Mesendoderm (in vitro differentiated cells): Measurements from ENCODE around the gene VAMP3.
"Not testable (repeated sequence)": the region's sequence is repeated elsewhere in the genome, so short reads cannot be mapped to it uniquely, and the experiment has no call there.

Source experiments
- DNase-seq: peaks from one replicate; pipeline ENCODE4 v3.0.0; 2013
- H2AK5ac ChIP-seq: 2 replicates; pipeline ENCODE4 v1.6.1; 2013; ENCODE audit warnings: low read length, inconsistent platforms
- H2BK120ac ChIP-seq: 2 replicates; pipeline ENCODE4 v1.6.1; 2013; ENCODE audit warnings: low read depth, mild to moderate bottlenecking, low read length, moderate library complexity, mixed read lengths
- H2BK15ac ChIP-seq: replicated peaks from 2 replicates; pipeline ENCODE4 v1.6.1; 2013; ENCODE audit warnings: low read depth, mild to moderate bottlenecking, moderate library complexity
- H2BK5ac ChIP-seq: 2 replicates; pipeline ENCODE4 v1.6.1; 2013; ENCODE audit warnings: low read length, inconsistent platforms
- H3K18ac ChIP-seq: 2 replicates; pipeline ENCODE4 v1.6.1; 2013; ENCODE audit warnings: mild to moderate bottlenecking, low read length, mixed read lengths
- H3K23ac ChIP-seq: one replicate; pipeline ENCODE4 v1.6.1; 2013; ENCODE audit warnings: low read length
- H3K27ac ChIP-seq: 2 replicates; pipeline ENCODE4 v1.5.1; 2013; ENCODE audit warnings: low read depth, mild to moderate bottlenecking, inconsistent platforms, low read length, moderate library complexity
- H3K27me3 ChIP-seq: 2 replicates; pipeline ENCODE4 v1.6.1; 2013; ENCODE audit warnings: low read length, control low read depth, mild to moderate bottlenecking, inconsistent platforms; ENCODE audit not compliant: insufficient read depth, poor library complexity
- H3K36me3 ChIP-seq: 2 replicates; pipeline ENCODE4 v1.6.1; 2013; ENCODE audit warnings: low read length, inconsistent platforms; ENCODE audit not compliant: control insufficient read depth, insufficient read depth
- H3K4ac ChIP-seq: one replicate; pipeline ENCODE4 v1.6.1; 2013; ENCODE audit warnings: low read depth, mild to moderate bottlenecking, low read length, moderate library complexity
- H3K4me1 ChIP-seq: 2 replicates; pipeline ENCODE4 v1.6.1; 2013; ENCODE audit warnings: low read depth, low read length, inconsistent platforms; ENCODE audit not compliant: control insufficient read depth
- H3K4me2 ChIP-seq: 2 replicates; pipeline ENCODE4 v1.6.1; 2013; ENCODE audit warnings: low read length
- H3K4me3 ChIP-seq: 2 replicates; pipeline ENCODE4 v1.5.1; 2013; ENCODE audit warnings: mild to moderate bottlenecking, low read length
- H3K56ac ChIP-seq: one replicate; pipeline ENCODE4 v1.6.1; 2013; ENCODE audit warnings: low read length
- H3K79me1 ChIP-seq: 2 replicates; pipeline ENCODE4 v1.6.1; 2013; ENCODE audit warnings: low read length, inconsistent platforms
- H3K79me2 ChIP-seq: 2 replicates; pipeline ENCODE4 v1.6.1; 2013; ENCODE audit warnings: mild to moderate bottlenecking, low read length; ENCODE audit not compliant: control insufficient read depth, insufficient read depth
- H3K9ac ChIP-seq: 2 replicates; pipeline ENCODE4 v1.6.1; 2013; ENCODE audit warnings: low read length, inconsistent platforms
- H4K5ac ChIP-seq: one replicate; pipeline ENCODE4 v1.6.1; 2013; ENCODE audit warnings: low read length
- H4K8ac ChIP-seq: one replicate; pipeline ENCODE4 v1.6.1; 2013; ENCODE audit warnings: low read depth, mild to moderate bottlenecking, control low read depth, low read length, moderate library complexity
- WGBS: extraction: QIAGEN DNeasy Blood & Tissue Kit; methylation state at CpG from one replicate; pipeline ENCODE4 v1.1.7; 2013; ENCODE audit warnings: low lambda C conversion rate, missing lambda C conversion rate; ENCODE audit not compliant: insufficient coverage; ENCODE audit errors: extremely low coverage; 5-methylcytosine and 5-hydroxymethylcytosine counted together

Gene VAMP3

GRCh38 chr1:7784492-7785071 is 13.5 kb downstream of the VAMP3 start:
- DNase-seq = no peak
- Histone ChIP-seq H3K79me1 (no peaks in the 10 kb centered on the region), H4K8ac (no peak overlapping the region), H3K4me3 (no peak overlapping the region), H3K4ac (peak overlapping the region; percentile 26), H3K79me2 (no peaks in the 10 kb centered on the region), H3K18ac (peak overlapping the region; percentile 65), H3K56ac (peak overlapping the region; percentile 10), H3K27me3 (peaks cover 3% of the 10 kb centered on the region), H2BK120ac (no peak overlapping the region), H3K23ac (no peak overlapping the region), H2AK5ac (no peak overlapping the region), H4K5ac (no peak overlapping the region), H3K36me3 (no peaks in the 10 kb centered on the region), H3K27ac (no peak overlapping the region), H3K9ac (no peak overlapping the region), H2BK5ac (no peak overlapping the region), H2BK15ac (no peak overlapping the region), H3K4me1 (no peaks in the 10 kb centered on the region), H3K4me2 (no peak overlapping the region)
- no CpG with 5 or more reads among the region's 52 CpGs for WGBS

- WGBS = no CpG with 5 or more reads among the region's 7 CpGs
- no peaks in the 10 kb centered on the region for H3K36me3 ChIP-seq
- no peaks in the 10 kb centered on the region for H3K79me1 ChIP-seq
- H4K8ac ChIP-seq = no peak overlapping the region
- no peak overlapping the region for H2BK15ac ChIP-seq
- H3K4me1 ChIP-seq = no peaks in the 10 kb centered on the region
- H3K4me2 ChIP-seq = no peak overlapping the region
- H4K5ac ChIP-seq = no peak overlapping the region
- DNase-seq = peak; percentile 36
- H3K56ac ChIP-seq = no peak overlapping the region
- H2BK120ac ChIP-seq = no peak overlapping the region
- no peak overlapping the region for H3K4ac ChIP-seq
- no peak overlapping the region for H3K9ac ChIP-seq
- no peaks in the 10 kb centered on the region for H3K79me2 ChIP-seq
- no peak overlapping the region for H2AK5ac ChIP-seq
- no peak overlapping the region for H3K18ac ChIP-seq
- H3K27ac ChIP-seq = no peak overlapping the region
- H2BK5ac ChIP-seq = no peak overlapping the region
- H3K4me3 ChIP-seq = no peak overlapping the region
- H3K27me3 ChIP-seq = peaks cover 3% of the 10 kb centered on the region
- H3K23ac ChIP-seq = no peak overlapping the region
Measured at GRCh38 chr1:7785108-7785507, 14.0 kb downstream of the VAMP3 start.

GRCh38 chr1:7786795-7787194 is 15.7 kb downstream of the VAMP3 start:
- Histone ChIP-seq H4K8ac (no peak overlapping the region), H2BK5ac (no peak overlapping the region), H3K4me3 (no peak overlapping the region), H3K36me3 (no peaks in the 10 kb centered on the region), H3K79me2 (no peaks in the 10 kb centered on the region), H3K79me1 (no peaks in the 10 kb centered on the region), H3K27ac (no peak overlapping the region), H3K4ac (no peak overlapping the region), H3K23ac (no peak overlapping the region), H3K4me2 (no peak overlapping the region), H3K56ac (no peak overlapping the region), H2BK15ac (no peak overlapping the region), H3K9ac (no peak overlapping the region), H4K5ac (no peak overlapping the region), H3K27me3 (peaks cover 3% of the 10 kb centered on the region), H2AK5ac (no peak overlapping the region), H3K18ac (no peak overlapping the region), H2BK120ac (no peak overlapping the region), H3K4me1 (no peaks in the 10 kb centered on the region)
- no peak for DNase-seq
- WGBS = no CpG with 5 or more reads among the region's 5 CpGs

DNA sequence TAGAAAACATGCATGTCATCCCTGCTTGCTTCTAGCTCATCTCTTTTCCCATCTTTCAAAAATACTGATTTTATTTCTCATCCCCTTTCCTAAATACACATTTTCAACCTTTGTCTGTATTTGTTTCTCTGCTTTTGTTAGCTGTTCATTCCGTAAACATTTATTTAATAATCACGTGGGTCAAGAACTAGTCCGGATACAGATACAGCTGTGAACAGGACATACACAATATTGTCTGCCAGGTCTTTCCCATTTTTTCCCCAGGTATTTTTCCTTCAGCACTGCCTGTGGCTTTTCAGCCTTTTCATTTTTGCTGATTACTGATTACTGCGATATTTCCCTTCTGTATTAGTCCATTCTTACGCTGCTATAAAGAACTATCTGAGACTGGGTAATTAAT is 18.7 kb downstream of the VAMP3 start:
- no peaks in the 10 kb centered on the region for H3K4me1 ChIP-seq
- no peak for DNase-seq
- H4K5ac ChIP-seq = no peak overlapping the region
- no peak overlapping the region for H3K18ac ChIP-seq
- H3K79me2 ChIP-seq = no peaks in the 10 kb centered on the region
- H3K27me3 ChIP-seq = peaks cover 3% of the 10 kb centered on the region
- H2BK5ac ChIP-seq = no peak overlapping the region
- no peaks in the 10 kb centered on the region for H3K36me3 ChIP-seq
- H2AK5ac ChIP-seq = no peak overlapping the region
- no peak overlapping the region for H3K4me3 ChIP-seq
- H3K56ac ChIP-seq = no peak overlapping the region
- no peak overlapping the region for H2BK120ac ChIP-seq
- no peak overlapping the region for H3K4me2 ChIP-seq
- H3K9ac ChIP-seq = no peak overlapping the region
- H3K23ac ChIP-seq = no peak overlapping the region
- no CpG with 5 or more reads among the region's 5 CpGs for WGBS
- H4K8ac ChIP-seq = no peak overlapping the region
- no peak overlapping the region for H3K27ac ChIP-seq
- H3K79me1 ChIP-seq = no peaks in the 10 kb centered on the region
- H3K4ac ChIP-seq = no peak overlapping the region
- no peak overlapping the region for H2BK15ac ChIP-seq

DNA sequence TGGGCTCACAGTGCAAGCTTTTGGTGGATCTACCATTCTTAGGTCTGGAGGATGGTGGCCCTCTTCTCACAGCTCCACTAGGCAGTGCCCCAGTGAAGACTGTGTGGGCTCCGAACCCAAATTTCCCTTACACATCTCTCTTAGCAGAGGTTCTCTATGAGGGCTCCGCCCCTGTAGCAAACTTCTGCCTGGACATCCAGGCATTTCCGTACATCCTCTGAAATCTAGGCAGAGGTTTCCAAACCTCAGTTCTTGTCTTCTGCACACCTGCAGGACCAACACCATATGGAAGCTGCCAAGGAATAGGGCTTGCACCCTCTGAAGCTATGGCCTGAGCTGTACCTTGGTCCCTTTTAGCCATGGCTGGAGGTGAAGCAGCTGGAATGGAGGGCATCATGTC is 19.9 kb downstream of the VAMP3 start:
- H3K4me3 ChIP-seq, H4K8ac ChIP-seq, H3K23ac ChIP-seq, H3K36me3 ChIP-seq, H3K4ac ChIP-seq, H2BK15ac ChIP-seq, H2BK120ac ChIP-seq, H3K4me2 ChIP-seq, DNase-seq, H3K27me3 ChIP-seq, H3K4me1 ChIP-seq, H3K56ac ChIP-seq, H3K79me1 ChIP-seq, H3K18ac ChIP-seq, H3K79me2 ChIP-seq, H2AK5ac ChIP-seq, H3K9ac ChIP-seq, H2BK5ac ChIP-seq, H4K5ac ChIP-seq, H3K27ac ChIP-seq: not testable (repeated sequence)
- WGBS = no CpG with 5 or more reads among the region's 3 CpGs

- peak overlapping the region; percentile 5 for H3K56ac ChIP-seq
- H3K79me2 ChIP-seq = no peaks in the 10 kb centered on the region
- no peaks in the 10 kb centered on the region for H3K27me3 ChIP-seq
- DNase-seq = no peak
- no peaks in the 10 kb centered on the region for H3K4me1 ChIP-seq
- no peak overlapping the region for H3K27ac ChIP-seq
- H2BK5ac ChIP-seq = no peak overlapping the region
- no peak overlapping the region for H3K4me2 ChIP-seq
- H4K5ac ChIP-seq = no peak overlapping the region
- no peak overlapping the region for H2BK120ac ChIP-seq
- no CpG with 5 or more reads among the region's 12 CpGs for WGBS
- no peak overlapping the region for H3K4ac ChIP-seq
- H3K18ac ChIP-seq = no peak overlapping the region
- no peaks in the 10 kb centered on the region for H3K79me1 ChIP-seq
- H3K36me3 ChIP-seq = no peaks in the 10 kb centered on the region
- H3K23ac ChIP-seq = no peak overlapping the region
- H3K4me3 ChIP-seq = no peak overlapping the region
- H2AK5ac ChIP-seq = no peak overlapping the region
- H4K8ac ChIP-seq = no peak overlapping the region
- no peak overlapping the region for H3K9ac ChIP-seq
- H2BK15ac ChIP-seq = no peak overlapping the region
Measured at GRCh38 chr1:7795406-7795805, 24.3 kb downstream of the VAMP3 start.
